Neural progenitor cell (in vitro differentiated cells): ENCODE results near the gene PLEKHA7.

ENCODE experiments used
- EZH2phosphoT487 ChIP-seq: fragments of 200-600 bp; sonication (generic); IDR thresholded peaks from 2 replicates; pipeline ENCODE4 v1.6.1; 2017; ENCODE audit warnings: antibody characterized with exemption
- TF ChIP-seq, protein P1 (sequence below): fragments of 200-600 bp; sonication (generic); IDR thresholded peaks from 2 replicates; pipeline ENCODE4 v1.5.1; 2017; ENCODE audit warnings: antibody characterized with exemption, mild to moderate bottlenecking

DNA sequence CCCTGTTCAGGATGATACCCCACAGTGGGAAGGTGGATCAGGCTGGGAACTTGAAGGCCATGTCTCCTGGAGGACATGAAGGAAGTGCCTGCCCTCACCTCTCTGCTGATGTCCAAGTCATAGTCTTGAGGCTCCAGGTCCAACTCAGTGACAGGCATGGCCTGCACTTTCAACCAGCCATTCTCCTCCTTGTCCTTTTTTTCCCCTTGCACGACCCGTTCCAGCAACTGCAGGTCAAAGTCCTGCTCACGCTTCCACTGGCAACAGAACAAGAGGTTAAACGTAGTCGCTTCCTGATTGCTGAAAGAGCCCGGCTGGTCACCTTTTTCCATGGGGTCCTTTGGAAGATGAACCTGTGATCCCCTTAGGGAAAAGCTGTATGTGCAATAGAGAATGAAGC is 228.1 kb downstream of the PLEKHA7 start:
- TF ChIP-seq, protein P1, sequence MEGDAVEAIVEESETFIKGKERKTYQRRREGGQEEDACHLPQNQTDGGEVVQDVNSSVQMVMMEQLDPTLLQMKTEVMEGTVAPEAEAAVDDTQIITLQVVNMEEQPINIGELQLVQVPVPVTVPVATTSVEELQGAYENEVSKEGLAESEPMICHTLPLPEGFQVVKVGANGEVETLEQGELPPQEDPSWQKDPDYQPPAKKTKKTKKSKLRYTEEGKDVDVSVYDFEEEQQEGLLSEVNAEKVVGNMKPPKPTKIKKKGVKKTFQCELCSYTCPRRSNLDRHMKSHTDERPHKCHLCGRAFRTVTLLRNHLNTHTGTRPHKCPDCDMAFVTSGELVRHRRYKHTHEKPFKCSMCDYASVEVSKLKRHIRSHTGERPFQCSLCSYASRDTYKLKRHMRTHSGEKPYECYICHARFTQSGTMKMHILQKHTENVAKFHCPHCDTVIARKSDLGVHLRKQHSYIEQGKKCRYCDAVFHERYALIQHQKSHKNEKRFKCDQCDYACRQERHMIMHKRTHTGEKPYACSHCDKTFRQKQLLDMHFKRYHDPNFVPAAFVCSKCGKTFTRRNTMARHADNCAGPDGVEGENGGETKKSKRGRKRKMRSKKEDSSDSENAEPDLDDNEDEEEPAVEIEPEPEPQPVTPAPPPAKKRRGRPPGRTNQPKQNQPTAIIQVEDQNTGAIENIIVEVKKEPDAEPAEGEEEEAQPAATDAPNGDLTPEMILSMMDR = no peak
- no peak for TF ChIP-seq EZH2phosphoT487
